Stimulated activated CD4-positive, alpha-beta T cell treated with anti-CD3 and anti-CD28 coated beads, Interleukin-4, amount 100 ng/mL, for 1 hour (primary cell): ENCODE results near the gene SLC20A1.

ENCODE experiments used
- DNase-seq: peaks from one replicate; pipeline ENCODE4 v3.0.0-alpha.2; 2020

SLC20A1 gene

DNA sequence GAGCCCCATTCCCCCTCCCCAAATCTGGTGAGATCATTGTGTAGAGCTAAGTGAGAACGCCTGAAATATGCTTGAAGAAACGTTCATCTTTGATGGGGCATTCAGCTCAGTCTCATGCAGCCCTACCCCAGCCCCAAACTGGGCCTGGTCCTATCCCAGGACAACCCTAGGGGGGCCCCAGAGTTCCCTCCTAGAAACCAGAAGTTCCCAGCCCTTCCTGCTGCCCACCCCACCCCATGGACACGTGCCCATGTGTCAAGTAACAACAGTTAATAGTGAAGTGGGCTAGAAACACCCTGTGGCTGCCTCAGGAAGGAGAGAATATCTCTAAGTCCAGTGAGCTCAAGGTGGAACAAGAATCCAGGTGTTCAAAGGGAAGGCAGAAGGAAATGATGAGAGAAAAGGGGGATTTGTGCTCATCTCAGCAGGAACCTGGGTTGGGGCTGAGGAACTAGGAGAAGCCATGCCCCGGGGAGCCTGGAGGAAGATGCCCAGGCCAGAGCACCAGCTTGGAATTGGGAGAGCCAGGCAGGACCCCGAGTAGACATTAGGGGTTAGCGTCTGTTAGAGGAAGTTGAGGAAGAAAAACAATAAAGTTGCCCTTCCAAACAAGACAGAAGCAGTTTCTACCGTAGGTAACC lies 20.1 kb upstream of the SLC20A1 start:
- no peak for DNase-seq

DNA sequence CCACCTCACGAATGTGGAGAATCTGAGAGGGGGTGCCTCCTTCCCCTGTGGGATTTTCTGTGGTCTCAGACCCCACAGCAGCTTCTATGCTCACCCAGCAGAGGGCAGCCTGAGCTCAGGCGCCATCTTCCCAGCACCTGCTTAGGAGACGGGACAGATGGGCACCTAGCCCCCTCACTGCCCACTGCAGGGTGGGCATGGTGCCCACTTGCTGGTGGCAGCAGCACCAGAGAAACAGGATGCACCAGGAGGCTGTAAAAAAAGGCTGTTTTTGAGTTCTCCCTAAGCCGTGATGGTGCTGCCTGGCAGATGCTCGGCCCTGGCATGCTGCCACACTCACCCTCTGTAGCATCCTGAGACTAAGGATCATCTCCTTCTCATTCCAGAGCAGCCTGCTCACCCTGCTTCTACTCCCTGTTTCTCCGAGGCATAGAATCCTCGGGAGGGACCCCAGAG lies 19.1 kb upstream of the SLC20A1 start:
- peak; percentile 59 for DNase-seq

- no peak for DNase-seq
These were observed 18.4 kb upstream of the SLC20A1 start for GRCh38 chr2:112627060-112628040.

GRCh38 chr2:112629224-112629623 lies 16.5 kb upstream of the SLC20A1 start:
- no peak for DNase-seq

DNA sequence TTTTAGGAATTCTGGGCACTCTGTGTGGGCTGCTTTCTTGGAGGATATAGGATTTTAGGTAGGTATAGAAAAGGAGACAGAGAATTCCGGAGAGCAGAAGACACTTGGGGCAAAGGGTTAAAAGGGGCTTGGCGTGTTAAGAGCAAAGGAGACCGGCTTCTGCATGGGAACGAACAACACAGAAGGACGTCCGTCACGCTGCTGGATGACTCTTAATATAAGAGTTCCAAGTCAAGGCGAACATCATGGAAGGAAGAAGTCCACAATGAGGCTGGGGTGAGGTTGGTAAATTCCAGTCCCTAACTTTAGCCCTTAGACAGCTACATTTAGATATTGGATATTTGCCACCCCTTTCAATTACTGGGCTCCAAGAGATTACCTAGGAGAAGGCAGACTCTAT lies 15.9 kb upstream of the SLC20A1 start:
- no peak for DNase-seq

DNA sequence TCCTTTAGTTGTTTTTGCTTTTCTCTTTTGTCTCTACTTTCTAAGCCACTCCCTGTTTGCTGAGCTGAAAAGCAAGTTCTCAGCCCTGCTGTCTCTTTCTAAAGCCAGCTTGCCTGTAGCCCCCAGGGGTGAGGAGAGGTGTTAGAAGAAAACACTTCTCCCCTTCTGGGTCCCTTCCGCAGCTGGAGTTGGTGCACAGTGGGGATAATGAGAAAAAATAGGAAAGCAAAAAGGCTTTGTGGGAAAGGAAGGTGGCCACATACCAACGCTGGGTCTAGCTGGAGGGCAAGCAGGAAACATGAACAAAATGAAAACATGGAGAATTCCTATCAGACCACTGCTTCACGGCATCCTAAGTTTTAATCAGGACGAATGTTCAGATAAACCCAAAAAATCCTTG lies 15.5 kb upstream of the SLC20A1 start:
- DNase-seq, result no peak

- DNase-seq, result no peak
These were observed 12.0 kb upstream of the SLC20A1 start for GRCh38 chr2:112633708-112634107.

DNA sequence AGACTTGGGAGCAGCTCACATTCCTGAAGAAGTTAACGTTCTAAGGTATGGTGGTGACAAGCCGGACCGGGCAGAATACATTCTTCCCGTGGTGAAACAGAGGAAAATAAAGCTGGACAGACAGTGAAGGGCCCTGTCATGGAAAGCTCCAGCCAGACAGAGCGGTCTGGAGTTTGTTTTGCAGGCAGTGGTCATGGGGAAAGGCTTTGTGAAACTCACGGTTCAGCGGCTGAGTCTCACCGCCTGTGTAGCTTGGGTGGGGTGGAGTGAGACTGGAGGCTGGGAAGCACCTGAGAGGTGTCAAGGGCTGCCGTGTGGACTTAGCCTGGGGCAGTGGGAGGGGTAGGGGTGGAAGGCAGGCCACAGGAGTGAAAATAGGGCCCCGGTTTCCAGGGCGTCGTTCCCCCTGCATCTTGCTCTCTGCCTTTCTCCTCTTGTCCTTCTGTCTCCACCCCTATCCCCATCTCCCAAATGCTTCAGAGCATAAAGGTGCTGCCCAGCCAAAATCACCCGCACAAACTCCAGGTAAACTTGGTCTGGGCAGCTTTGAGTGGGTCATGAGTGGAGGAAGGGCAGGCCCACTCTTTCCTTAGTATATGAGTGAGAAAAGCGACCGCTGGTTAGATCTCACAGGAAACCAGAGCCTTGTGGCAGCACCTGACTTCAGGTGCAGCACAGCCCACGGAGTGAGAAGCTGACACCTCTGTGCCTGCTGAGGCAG lies 11.4 kb upstream of the SLC20A1 start:
- DNase-seq, result no peak

DNA sequence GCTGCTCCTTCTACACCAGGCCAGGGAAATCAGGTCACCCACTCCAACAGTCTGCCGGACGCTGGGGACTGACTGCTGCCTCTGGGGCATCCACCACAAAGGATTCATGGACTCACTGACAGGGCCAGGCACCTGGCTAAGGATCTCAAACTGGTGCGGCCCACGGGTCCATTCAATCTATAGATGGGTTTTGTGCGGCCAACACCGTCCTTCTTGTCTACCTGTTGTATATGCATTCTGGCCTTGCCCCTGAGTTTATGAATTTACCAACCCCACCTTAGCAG lies 10.9 kb upstream of the SLC20A1 start:
- DNase-seq, result no peak

DNA sequence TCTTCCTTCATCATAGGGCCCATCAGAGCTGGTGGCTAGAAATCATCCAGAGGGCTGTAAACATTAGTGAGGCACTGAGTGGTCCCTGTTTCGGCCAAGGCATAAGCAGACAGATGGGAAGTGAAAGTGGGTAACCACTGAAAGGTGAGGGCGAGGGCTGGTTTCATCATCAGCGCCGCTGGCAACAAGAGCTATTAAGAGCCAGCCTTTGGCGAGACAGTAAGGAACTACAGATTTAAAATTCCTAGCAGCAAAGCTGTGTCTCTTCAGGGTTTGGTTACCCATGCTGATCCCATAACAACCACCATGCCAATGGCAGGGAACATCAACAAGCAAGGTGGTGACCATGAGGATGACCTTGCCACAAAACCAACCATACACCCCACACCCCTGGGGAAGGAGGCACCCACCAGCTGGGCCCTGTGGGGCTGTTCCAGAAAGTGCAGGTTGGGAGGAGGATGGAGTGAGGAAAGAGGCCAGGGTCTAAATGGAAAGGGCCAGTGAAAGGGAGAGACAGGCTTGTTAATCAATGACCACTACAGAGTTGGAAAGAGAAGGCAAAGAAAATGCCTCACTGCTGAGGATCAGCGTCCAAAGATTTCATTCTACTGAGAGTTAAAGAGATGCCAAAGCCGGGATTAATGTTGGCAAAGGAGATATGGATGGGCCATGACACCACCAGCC lies 9.0 kb upstream of the SLC20A1 start:
- no peak for DNase-seq

DNA sequence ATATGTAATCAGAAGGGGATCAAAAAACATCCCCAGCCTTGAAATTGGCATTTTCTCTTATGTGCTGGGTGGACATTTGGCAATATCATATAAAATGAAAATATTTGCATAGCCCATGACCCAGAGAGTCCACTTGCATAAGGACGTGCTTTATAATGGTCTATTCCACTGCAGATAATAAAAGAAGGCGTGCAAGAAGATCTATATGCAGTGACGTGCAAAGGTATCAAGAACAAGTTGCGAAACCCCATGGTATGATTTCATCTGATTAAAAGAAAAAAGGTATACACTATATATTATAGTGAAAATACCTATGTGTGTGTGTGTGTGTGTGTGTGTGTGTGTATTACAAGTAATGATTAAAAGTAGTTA lies 8.5 kb upstream of the SLC20A1 start:
- no peak for DNase-seq

DNA sequence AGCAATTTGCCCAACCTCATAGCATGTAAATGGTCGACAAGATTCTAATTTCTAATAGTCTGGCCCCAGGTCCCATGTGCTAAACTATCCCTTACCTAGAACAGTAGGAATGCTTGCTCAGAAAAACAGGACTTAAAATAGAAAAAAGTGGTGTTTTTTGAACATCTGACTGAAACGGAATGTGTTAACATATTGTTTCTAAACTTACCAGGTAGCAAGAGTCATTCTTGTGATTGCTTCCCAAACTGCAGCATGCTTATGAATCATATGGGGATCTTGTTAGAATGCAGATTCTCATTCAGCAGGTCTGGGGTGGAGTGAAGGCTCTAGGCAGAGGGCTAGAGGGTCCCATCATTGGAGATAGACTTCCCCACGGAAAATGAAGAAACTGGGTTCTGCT lies 5.8 kb upstream of the SLC20A1 start:
- DNase-seq, result no peak

DNA sequence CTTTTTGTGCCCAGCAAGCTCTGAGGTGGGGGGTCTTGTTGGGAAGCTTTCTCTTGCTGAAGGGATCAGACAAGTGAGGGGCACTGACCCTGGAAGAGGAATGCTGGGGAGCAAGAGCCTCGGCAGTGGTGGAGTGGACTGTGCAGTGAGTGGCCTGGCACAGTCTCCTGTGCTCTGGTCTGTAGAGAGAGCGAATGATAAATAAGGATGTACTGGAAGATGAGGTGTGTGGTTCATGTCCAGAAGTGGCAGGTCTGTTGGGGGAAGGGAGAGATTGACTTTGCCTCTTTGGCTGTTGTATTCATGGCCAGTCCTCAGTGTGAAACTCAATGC lies 5.3 kb upstream of the SLC20A1 start:
- DNase-seq, result no peak

- DNase-seq, result no peak
These were observed 4.7 kb upstream of the SLC20A1 start for GRCh38 chr2:112640800-112641675.

DNA sequence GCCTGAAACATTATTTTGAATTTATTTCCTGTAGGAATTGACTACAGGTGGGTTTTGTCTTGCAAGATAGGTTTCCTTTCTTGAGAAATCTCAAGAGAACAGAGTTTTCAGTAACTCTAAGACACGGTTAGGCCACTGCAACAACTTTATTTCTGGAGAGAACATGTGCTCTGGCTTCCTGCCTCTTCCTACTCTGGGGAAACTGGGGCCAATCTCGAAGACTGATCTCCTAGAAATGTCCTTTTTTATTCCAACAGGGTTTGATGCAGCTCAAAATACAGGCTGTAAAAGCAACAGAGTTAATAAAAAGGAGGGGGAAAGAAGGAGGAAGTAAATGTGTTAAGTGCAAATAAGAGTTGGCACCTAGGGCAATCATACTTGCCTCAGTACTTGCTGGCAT lies 4.0 kb upstream of the SLC20A1 start:
- no peak for DNase-seq

DNA sequence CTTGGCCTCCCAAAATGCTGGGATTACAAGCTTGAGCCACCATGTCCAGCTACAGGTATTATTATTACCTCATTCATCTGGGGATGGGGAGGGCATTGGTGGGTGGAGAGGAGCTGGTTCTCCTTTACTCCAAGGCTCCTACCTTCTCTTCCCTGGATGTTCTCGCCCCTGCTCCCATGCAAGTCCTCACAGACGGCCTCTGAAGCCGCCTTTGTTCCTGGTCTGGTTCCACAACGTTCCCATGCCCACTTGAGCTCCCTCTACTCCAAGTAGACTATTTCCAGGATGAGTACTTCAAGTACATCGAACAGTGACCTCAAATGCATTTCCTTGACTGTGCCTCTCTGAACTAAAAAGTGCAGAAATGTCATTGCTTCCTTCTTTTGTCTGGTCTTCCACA lies 3.2 kb upstream of the SLC20A1 start:
- DNase-seq, result no peak

DNA sequence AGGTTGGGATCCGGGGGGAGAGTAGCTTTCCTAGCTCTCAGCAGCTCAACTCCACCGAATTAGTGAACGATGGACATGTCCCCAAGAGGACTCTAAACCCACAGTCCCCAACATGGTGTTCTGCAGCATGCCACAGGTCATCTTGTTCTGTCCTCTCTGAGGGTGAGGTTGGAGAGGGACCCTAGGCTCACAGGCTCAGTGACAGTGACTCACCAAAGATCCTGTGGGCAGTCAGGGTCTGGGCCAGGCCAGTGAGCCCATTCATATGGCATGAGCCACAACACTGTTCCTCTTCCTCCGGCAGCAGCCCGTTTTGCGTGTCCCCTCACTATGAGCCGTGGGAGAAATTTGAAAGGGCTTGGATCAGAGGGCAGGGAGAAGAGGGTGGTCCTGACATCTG lies 2.8 kb upstream of the SLC20A1 start:
- DNase-seq, result no peak

DNA sequence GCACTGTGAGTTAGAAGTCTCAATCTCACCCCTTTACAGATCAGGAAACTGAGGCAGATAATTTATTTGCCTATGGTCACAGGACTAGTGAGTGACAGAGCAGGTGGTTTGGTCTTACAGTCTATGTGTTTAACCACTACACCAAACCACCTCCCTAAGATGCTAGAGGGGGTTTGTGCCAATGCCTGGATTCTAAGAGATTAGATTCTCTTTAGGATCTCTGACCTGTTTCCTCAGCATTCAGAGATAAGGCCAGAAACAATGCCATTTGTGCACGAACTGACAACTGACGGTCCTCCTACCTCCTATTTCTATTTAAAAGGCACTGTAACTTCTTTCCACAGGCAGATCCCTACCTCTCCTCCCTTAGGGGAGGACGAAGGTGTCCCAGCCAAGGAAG lies 2.3 kb upstream of the SLC20A1 start:
- DNase-seq, result no peak

DNA sequence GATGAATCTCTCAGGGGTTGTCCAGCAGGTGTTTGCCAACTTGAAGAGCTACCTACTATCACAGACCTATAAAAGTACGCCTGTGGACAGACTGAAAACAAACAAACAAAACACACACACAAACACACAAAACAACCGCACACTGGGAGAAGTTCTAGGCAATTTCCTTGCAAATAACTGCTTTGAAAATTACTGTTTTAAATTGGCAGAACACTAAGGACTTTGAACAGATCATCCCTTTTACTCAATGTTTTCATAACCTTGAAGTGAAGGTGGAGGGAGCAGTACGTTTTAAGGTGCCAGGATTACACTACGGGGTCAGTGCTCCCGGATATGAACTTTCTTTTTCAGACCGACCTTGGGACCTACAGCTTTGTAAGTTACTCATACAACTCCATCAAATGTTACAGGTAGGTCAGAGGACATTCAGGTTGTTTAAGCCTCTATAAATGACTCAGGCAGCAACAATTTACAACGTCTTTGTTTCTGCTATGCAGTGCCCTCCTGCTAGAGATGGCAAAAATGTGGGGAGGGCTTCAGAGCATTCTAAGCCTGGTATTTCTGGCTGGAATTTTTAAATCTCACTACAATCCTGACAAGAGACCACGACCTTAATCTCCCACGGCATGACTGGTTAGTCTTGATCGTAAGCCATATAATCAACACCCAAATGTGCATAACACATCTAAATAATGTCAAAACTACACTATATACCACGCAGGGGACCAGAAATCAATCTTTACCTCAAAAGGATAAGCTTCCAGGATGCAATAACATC lies 1.4 kb upstream of the SLC20A1 start:
- no peak for DNase-seq

DNA sequence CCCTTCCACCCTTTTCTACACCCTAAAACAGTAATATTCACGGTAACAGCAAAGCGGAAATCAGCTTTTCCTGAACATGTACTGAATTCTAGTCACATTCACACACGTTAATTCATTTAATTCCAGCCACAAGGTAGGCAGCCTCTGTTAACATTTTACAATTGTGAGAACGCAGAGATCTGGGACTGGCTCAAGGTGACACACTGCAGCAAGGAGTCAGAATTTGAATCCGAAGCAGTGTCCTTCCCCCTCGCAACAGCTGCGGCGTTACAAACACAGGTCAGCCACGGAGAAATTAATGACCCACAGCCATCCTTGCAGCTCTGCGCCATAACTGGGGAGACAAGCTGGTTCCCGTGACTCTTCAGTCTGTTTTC lies 818 bp upstream of the SLC20A1 start:
- no peak for DNase-seq

- DNase-seq, result peak; percentile 62
These were observed 472 bp downstream of the SLC20A1 start for GRCh38 chr2:112646102-112646719.
